Upper lobe of right lung (tissue), 1 donor: ENCODE results near the gene SPI1. TPM values are rescaled to one million over a fixed set of nuclear protein-coding genes. Genes with fewer than 3 reads are reported as not detected.
"Not testable (repeated sequence)": the region's sequence is repeated elsewhere in the genome, so short reads cannot be mapped to it uniquely, and the experiment has no call there.

Experiments used
- ATAC-seq: fragments of 200-7000 bp; cut with Tn5 transposase; one replicate; pipeline ENCODE4 v1.9.1; 2020; ENCODE audit warnings: mild to moderate bottlenecking, moderate library complexity
- DNase-seq: peaks from one replicate; pipeline ENCODE4 v3.0.0-alpha.2; 2020
- H3K27ac ChIP-seq: fragments of 200-600 bp; one replicate; pipeline ENCODE4 v1.8.0; 2022
- H3K27me3 ChIP-seq: fragments of 200-600 bp; one replicate; pipeline ENCODE4 v1.8.0; 2022; ENCODE audit warnings: mild to moderate bottlenecking
- H3K36me3 ChIP-seq: fragments of 200-600 bp; one replicate; pipeline ENCODE4 v1.8.0; 2022
- H3K4me1 ChIP-seq: fragments of 200-600 bp; one replicate; pipeline ENCODE4 v1.8.0; 2022
- H3K4me3 ChIP-seq: fragments of 200-600 bp; one replicate; pipeline ENCODE4 v1.8.0; 2022; ENCODE audit warnings: mild to moderate bottlenecking
- H3K9me3 ChIP-seq: fragments of 200-600 bp; one replicate; pipeline ENCODE4 v1.8.0; 2022
- intact Hi-C: fragments of 100-400 bp; cut with DNase I; formaldehyde crosslinking; loops from one replicate; pipeline ENCODE4 v1.11.0; 2022
- total RNA-seq: library from RNA; stranded (reverse); fragmentation: NEBNext Ultra II Directional; extraction: Animal tissue kit (Norgen Biotek cat#: 25700); gene quantifications from one replicate; pipeline ENCODE4 v1.2.1, GENCODE V29; 2021
- TF ChIP-seq, protein P1 (sequence below): fragments of 200-600 bp; IDR thresholded peaks from one replicate; pipeline ENCODE4 v1.8.0; 2022; ENCODE audit warnings: antibody characterized with exemption
- donor health status: DM: no; HTN: yes; CAD: no; lungs with severe emphysema.

SPI1 gene
- total RNA-seq, 1 donor from 2014 or later, result 168 TPM

- Histone ChIP-seq H3K4me1 (no peaks in the 10 kb centered on the region), H3K27ac (no peak overlapping the region), H3K36me3 (no peaks in the 10 kb centered on the region), H3K9me3 (no peaks in the 10 kb centered on the region), H3K27me3 (no peaks in the 10 kb centered on the region), H3K4me3 (no peak overlapping the region)
- ATAC-seq (no peak), DNase-seq (no peak)
- intact Hi-C loops, result no loop called here
- TF ChIP-seq, protein P1, sequence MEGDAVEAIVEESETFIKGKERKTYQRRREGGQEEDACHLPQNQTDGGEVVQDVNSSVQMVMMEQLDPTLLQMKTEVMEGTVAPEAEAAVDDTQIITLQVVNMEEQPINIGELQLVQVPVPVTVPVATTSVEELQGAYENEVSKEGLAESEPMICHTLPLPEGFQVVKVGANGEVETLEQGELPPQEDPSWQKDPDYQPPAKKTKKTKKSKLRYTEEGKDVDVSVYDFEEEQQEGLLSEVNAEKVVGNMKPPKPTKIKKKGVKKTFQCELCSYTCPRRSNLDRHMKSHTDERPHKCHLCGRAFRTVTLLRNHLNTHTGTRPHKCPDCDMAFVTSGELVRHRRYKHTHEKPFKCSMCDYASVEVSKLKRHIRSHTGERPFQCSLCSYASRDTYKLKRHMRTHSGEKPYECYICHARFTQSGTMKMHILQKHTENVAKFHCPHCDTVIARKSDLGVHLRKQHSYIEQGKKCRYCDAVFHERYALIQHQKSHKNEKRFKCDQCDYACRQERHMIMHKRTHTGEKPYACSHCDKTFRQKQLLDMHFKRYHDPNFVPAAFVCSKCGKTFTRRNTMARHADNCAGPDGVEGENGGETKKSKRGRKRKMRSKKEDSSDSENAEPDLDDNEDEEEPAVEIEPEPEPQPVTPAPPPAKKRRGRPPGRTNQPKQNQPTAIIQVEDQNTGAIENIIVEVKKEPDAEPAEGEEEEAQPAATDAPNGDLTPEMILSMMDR, result no peak
Observed at GRCh38 chr11:47337229-47337924, 41.0 kb downstream of the SPI1 start.

DNA sequence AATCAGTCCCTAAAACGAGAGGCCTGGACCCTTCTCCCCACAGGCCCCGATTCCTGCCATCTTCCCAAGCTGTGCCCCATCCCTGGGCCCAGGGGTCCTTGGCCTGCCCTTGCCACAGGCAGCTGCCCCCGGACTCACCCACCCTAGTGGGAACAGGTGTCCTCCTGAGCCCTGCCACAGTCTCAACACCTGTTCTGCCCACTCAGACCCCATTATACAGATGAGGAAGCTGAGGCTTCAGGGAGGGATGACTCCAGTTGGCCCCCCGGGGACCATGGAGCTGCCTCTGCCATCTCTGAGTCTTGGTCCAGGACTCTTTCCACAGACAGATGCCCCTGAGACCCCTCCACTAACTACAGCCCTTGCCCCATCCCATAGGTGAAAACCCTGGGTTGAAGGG is 41.8 kb downstream of the SPI1 start:
- Histone ChIP-seq H3K36me3 (no peaks in the 10 kb centered on the region), H3K9me3 (no peaks in the 10 kb centered on the region), H3K27ac (no peak overlapping the region), H3K4me1 (no peaks in the 10 kb centered on the region), H3K27me3 (no peaks in the 10 kb centered on the region), H3K4me3 (no peak overlapping the region)
- ATAC-seq, result no peak
- DNase-seq, result no peak
- intact Hi-C loops, result no loop called here
- TF ChIP-seq, protein P1, result no peak

DNA sequence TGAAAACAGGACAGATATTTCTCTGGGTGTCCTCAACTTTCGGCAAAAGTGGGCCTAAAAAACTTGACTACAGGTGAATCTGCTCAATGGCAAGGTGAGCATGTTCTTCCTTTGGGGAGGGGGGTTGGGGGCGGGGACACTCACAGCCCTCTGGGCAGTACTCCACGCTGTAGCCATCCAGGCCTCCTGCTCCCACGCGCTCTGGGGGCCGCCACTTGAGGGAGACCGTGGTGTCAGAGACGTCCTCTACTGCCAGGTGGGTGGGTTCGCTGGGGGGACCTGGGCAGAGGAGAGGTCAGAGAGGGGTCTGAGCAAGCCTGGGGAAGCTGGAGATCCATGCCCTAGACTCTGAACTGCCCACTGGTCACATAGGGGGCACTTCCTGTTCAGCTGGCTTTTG is 42.6 kb downstream of the SPI1 start:
- Histone ChIP-seq H3K4me3 (no peak overlapping the region), H3K4me1 (no peaks in the 10 kb centered on the region), H3K27me3 (no peaks in the 10 kb centered on the region), H3K27ac (no peak overlapping the region), H3K9me3 (no peaks in the 10 kb centered on the region), H3K36me3 (peaks cover 1% of the 10 kb centered on the region)
- TF ChIP-seq, protein P1, result no peak
- intact Hi-C loops, result no loop called here
- ATAC-seq, result no peak
- no peak for DNase-seq

DNA sequence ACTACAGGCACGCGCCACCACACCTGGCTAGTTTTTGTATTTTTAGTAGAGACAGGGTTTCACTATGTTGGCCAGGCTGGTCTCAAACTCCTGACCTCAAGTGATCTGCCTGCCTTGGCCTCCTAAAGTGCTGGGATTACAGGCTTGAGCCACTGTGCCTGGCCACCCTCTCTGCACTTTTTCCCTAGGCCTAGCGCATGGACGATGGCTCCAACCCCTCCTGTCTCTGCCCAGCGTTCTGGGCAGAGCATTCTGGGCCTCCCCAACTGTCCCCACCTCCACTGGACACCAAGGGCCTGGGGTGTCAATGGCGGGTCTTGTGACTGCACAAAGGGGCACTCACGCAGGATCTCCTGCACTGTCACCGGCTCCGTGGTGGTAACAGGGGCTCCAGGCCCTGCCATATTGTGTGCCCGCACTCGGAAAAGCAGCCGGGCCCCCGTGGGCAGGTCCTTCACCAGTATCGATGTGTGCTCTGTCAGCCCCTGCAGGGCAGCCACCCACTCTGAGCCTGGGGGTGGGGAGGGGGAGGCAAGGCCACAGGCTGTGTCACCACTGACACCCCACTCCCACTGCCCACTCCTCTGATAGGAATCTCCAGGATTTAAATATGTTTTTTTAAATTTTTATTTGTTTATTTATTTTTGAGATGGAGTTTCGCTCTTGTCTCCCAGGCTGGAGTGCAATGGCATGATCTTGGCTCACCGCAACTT is 43.5 kb downstream of the SPI1 start:
- ATAC-seq, H3K9me3 ChIP-seq, DNase-seq, H3K4me3 ChIP-seq, H3K27me3 ChIP-seq, intact Hi-C loops, H3K4me1 ChIP-seq, H3K27ac ChIP-seq, H3K36me3 ChIP-seq: not testable (repeated sequence)

DNA sequence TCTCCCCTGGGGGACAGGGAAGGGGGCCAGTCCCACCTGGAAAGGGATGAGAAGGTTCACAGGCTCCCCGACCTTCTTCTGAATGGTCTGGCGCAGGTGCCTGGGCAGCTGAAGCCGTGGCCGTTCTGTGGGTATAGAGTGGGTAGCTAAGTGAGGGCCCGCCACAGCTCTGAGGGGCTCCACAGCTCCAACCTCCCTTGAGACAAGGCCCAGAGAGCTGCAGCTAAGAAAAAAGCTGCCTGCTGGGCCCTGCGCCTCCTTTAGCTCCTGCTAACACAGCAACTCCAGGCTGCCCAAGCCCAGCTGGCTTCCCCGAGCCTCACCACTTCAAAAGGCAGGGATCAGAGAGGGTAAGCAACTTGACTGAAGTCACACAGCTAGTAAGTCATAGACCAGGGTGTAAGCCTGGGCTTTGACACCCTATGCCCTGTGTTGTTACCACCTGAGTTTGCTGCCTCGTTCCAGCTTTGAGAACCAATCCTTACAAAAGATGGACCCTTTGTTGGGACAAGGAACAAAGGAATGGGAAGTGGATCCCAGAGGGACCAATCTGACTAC is 44.4 kb downstream of the SPI1 start:
- TF ChIP-seq, protein P1, result no peak
- intact Hi-C loops, result no loop called here
- Histone ChIP-seq H3K9me3 (no peaks in the 10 kb centered on the region), H3K27me3 (no peaks in the 10 kb centered on the region), H3K4me1 (no peaks in the 10 kb centered on the region), H3K36me3 (peaks cover 17% of the 10 kb centered on the region), H3K4me3 (no peak overlapping the region), H3K27ac (no peak overlapping the region)
- ATAC-seq, result no peak
- no peak for DNase-seq

GRCh38 chr11:47333526-47333845 is 44.9 kb downstream of the SPI1 start:
- Histone ChIP-seq H3K4me1 (no peaks in the 10 kb centered on the region), H3K4me3 (no peak overlapping the region), H3K9me3 (no peaks in the 10 kb centered on the region), H3K36me3 (peaks cover 22% of the 10 kb centered on the region), H3K27ac (no peak overlapping the region), H3K27me3 (no peaks in the 10 kb centered on the region)
- DNase-seq (no peak), ATAC-seq (no peak)
- intact Hi-C loops, result no loop called here
- TF ChIP-seq, protein P1, result no peak
